NCI-H82 treated with DMSO at 0.1 percent for 48 hours (cell line): Measurements from ENCODE around the gene CADM4.
"Not testable (repeated sequence)": the region's sequence is repeated elsewhere in the genome, so short reads cannot be mapped to it uniquely, and the experiment has no call there.

ENCODE experiments used
- DNase-seq: peaks from one replicate; lab custom pipeline; 2025; ENCODE audit not compliant: unreplicated experiment; lab: John Stamatoyannopoulos, UW

Gene CADM4

DNA sequence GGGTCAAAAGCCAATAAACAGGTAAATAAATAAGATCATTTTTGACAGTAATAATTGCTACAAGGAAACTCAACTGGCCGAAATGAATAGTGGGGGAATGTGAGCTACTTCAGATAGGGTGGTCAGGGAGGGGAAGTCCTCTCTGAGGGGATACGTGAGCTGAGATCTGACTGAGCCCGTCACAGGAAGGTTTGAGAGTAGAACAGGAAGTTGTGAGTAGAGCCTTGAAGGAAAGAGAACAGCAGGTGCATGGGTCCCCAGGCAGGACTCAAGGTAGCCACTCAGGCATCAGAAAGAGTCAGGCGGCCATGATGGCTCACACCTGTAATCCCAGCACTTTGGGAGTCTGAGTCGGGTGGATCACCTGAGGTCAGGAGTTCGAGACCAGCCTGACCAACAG is 50.0 kb downstream of the CADM4 start:
- DNase-seq, result no peak

DNA sequence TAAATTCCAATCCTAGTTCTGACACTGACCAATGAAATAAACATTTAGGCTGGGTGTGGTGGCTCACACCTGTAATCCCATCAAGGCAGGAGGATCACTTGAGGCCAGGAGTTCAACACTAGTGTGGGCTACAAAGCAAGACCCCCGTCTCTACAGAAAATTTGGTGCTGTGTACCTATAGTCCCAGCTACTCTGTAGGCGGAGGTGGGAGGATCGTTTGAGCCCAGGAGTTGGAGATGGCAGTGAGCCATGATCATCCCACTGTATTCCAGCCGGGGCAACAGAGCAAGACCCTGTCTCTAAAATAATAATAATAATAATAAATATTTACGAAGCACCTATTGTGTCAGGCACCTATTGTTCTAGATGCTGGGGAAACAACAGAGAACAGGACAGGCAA is 50.4 kb downstream of the CADM4 start:
- DNase-seq, result no peak

DNA sequence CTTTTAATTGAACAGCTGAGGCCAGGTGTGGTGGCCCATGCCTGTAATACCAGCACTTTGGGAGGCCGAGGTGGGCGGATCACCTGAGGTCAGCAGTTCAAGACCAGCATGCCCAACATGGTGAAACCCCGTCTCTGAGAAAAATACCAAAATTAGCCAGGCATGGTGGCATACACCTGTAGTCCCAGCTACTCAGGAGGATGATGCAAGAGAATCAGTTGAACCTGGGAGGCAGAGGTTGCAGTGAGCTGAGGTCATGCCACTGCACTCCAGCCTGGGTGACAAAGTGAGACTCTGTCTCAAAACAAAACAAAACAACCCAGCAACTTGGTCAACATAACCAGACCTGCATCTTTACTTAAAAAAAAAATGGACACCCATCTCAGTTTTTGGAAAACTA is 52.6 kb downstream of the CADM4 start:
- DNase-seq, result not testable (repeated sequence)

DNA sequence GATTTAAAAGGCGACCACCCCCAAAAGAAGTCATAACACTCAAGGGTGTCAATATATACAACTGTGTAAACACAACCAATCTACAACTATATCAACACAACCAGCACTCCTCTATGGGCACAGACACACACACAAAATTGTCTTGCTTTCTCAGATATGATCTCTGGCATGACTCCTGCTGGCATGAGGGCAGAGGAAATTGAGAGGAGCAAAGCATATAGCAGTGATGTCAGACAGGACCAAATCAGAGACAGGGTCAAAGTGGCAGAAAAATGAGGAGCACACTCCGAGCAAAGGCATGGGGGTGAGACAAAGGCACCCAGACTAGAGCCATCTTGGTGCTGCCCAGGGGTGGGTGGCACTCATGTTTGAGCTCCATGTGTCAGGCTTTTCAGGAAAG is 53.3 kb downstream of the CADM4 start:
- DNase-seq, result no peak

DNA sequence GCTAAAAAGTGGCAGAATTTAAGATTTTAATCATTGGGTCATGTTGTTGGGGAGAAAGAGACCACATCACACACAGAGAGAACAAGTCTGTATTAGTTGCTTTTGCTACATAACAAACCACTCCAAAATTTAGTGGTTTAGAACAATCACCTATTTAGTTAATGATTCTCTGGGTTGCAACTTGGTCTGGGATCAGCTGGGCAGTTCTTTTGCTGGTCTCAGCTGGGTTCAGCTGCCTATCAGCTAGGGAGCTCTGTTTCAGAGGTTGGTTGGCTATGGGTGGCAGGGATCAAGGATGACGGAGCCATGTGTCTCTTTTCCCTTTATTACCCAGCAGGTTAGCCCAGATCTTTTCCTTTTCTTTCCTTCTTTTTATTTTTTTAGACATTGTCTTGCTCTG is 55.2 kb downstream of the CADM4 start:
- no peak for DNase-seq

DNA sequence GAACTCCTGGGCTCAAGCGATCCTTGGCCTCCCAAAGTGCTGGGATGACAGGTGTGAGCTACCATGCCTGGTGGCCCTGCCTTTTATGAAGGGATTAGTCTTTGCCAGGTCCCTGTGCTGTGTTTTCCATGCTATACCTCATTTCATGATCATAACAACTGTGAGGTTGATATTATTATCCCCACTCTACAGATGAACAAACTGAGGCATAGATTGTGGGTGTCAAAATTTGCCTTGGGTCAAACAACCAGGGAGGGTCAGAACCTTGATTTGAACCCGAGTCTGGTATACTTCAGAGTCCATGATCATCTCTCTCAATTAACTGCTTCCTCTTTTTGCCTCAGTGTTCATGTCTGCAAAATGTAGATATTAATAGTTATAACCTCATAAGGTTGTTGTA is 57.2 kb downstream of the CADM4 start:
- no peak for DNase-seq

DNA sequence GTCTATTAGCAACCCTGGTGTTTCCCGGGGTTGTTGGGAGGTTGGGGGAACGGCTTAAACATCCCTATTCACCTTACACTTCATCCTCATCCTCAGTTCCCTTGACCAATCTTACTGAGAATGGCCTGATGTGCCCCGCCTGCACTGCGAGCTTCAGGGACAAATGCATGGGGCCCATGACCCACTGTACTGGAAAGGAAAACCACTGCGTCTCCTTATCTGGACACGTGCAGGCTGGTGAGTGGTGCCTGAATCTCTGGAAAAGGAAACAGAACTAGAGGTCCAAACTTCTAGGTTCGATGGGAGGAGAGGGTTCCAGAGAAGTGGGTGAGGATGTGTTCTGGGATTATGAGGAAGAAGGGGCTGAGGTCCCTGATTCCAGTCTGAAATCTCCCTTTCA is 58.2 kb downstream of the CADM4 start:
- DNase-seq, result no peak

DNA sequence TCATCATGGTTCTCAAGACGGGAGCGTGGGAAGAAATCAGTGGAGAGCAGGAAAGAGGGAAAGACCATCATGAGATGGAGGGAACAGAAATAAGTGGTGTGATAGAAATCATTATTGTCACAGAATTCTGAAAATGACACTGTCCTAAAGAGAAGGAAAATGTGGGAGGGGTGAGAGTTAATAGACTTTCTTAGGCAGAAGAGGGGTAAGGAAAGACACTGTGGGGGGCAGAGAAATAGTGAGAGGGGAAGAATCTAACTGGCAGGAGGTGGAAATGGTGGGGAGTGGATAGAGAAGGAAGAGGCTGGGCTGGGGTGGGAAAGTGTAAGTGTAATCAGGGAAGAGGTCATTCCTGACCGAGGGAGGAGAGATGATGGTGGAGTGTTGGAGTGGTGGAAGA is 60.9 kb downstream of the CADM4 start:
- DNase-seq, result no peak

DNA sequence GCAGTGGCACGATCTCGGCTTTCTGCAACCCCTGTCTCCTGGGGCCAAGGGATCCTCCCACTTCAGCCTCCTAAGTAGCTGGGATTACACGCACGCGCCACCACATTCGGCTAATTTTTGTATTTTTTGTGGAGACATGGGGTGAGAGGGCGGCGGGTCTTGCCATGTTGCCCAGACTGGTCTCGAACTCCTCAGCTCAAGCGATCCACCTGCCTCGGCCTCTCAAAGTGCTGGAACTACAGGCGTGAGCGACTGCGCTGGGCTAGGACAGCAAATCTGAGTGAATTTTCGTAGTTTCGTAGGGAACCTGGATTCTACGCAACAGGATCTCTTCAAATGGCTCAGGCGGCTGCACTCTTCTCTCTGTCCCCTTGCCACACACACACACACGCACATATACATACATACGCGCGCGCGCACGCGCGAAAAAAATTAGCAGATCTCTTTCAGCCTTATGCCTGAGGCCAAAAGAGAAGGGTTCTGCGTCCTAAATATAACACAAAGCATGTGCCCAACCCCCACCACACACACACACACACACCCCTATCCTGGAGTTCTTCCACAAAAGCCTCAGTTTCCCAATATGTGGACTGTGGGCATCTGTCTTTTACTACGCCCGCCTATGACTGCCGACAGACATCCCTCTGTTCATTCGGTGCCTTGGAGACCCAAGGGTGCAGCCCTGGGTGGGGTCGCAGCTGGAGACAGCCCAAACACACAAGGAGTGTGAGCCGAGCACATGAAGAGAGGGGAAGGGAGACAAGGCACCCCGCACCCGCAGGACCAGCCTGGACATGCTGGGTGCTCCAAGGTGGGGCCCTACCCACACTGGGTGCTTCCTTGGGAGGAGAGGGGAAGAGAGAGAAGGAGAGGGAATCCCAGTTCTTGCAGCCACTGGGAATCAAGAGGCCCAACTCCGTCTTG is 63.4 kb downstream of the CADM4 start:
- DNase-seq, result no peak

DNA sequence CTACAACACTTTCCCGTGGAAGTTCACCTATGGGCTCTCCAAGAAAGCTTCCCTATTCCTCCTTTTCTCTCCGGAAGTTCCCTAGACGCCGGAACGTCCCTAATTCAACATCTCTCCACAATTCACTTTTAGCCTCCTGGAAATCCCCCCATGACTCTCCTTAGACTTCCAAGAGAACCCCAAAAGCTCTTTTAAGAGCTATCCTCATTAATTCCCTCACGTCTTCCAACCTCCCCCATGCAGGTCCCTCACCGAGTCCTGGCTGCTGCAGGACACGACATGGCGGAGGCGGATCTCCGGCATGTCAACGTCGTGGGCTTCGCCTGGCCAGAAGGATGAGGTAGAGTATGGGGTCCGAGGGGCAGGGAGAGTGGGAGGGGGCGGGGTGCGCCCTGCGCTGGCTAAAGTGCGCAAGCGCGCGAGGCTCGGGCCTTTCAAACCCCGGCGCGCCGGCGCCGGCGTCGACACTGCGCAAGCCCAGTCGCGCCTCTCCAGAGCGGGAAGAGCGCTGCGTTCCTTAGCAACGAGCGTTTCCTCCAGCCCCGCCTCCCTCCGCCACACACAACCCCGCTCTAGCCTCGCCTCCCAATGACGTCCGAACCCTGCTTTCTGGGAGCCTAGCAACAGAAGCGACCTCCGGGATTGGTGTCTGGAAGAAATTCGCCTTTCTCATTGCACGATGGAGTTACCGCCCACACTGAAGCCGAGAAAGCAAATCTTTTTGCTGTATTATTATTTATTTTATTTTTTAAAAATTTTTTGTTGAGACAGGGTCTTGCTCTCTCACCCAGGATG is 64.3 kb downstream of the CADM4 start, which contains the start of the genes PINLYP and XRCC1:
Gene PINLYP, plus strand, starts transcription at position 646 of the 795 bp plus-strand sequence. CDS start 1,391 bp downstream, outside the sequence.
Gene XRCC1, minus strand, starts transcription at position 372 of the 795 bp plus-strand sequence. Its CDS starts 69 bp downstream, at position 303.
- DNase-seq, result peak; percentile 96

DNA sequence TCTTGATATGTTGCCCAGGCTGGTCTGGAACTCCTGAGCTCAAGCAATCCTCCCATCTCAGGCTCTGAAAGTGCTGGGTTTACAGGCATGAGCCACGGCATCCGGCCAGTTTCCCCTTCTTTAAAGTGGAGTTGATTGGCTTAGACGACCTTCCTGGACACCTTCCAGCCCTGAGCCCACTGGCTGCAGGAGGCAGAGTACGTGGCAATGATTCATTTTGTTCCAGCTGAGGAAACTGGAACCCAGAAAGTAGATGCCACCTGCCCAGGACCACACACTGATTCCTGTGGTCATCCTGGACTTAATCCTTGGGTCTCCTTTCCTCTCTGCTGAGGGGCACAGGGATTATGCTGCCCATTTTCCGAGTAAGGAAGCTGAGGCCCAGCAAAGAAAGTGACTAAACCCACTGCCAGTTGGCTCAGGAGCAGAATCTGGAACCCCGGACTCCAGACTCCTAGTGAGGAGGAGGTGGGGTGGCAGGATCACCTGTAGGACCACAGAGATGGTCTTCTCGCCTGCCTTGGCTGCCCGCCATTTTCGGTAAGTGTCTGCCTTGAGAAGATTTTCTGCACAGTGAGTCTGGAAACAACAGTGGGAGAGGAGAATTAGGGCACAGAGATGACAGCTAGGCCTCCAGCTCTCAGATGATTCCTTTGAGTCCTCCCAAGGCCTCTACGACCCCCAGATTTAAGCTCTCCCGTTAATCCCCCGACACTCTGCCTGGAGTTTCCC is 65.1 kb downstream of the CADM4 start:
- peak; percentile 33 for DNase-seq
